Stimulated activated CD4-positive, alpha-beta T cell treated with anti-CD3 and anti-CD28 coated beads, Interleukin-1b, Interleukin-23, amount 100 ng/mL, for 4 hours (primary cell): ENCODE measurements around the gene IL4R.

Experiments used
- DNase-seq, 2 donors: peaks; one replicate each; pipeline ENCODE4 v3.0.0-alpha.2; 2020; ENCODE audit warnings: low read depth in 2 of 2

IL4R gene

GRCh38 chr16:27359051-27359450 lies 45.3 kb downstream of the IL4R start:
- no peak for DNase-seq

GRCh38 chr16:27359615-27360014 lies 45.8 kb downstream of the IL4R start:
- no peak for DNase-seq

GRCh38 chr16:27361987-27362386 lies 48.2 kb downstream of the IL4R start:
- DNase-seq: no peak

- no peak for DNase-seq
Observed at GRCh38 chr16:27362570-27363245, 48.9 kb downstream of the IL4R start.

- DNase-seq: no peak
Observed at GRCh38 chr16:27363246-27363632, 49.5 kb downstream of the IL4R start.

GRCh38 chr16:27363797-27364196 lies 50.0 kb downstream of the IL4R start:
- DNase-seq: no peak

GRCh38 chr16:27364493-27365141 lies 50.8 kb downstream of the IL4R start:
- no peak for DNase-seq

- DNase-seq: peak in 1 of 2 donors; percentile 25
Observed at GRCh38 chr16:27365142-27366089, 51.6 kb downstream of the IL4R start.

GRCh38 chr16:27366687-27367460 lies 53.1 kb downstream of the IL4R start:
- peak in 1 of 2 donors; percentile 43 for DNase-seq

- DNase-seq: peak; percentile 80 to 85
Observed at GRCh38 chr16:27367461-27368357, 53.9 kb downstream of the IL4R start.

- DNase-seq: no peak
Observed at GRCh38 chr16:27368358-27368722, 54.6 kb downstream of the IL4R start.

GRCh38 chr16:27369806-27370205 lies 56.0 kb downstream of the IL4R start:
- DNase-seq: no peak

- no peak for DNase-seq
Observed at GRCh38 chr16:27370318-27370717, 56.5 kb downstream of the IL4R start.

GRCh38 chr16:27373312-27373711 lies 59.5 kb downstream of the IL4R start:
- DNase-seq: no peak

GRCh38 chr16:27374221-27374803 lies 60.5 kb downstream of the IL4R start:
- no peak for DNase-seq

- DNase-seq: peak in 1 of 2 donors; percentile 38
Observed at GRCh38 chr16:27374804-27375425, 61.1 kb downstream of the IL4R start.

- DNase-seq: no peak
Observed at GRCh38 chr16:27377666-27378485, 64.1 kb downstream of the IL4R start.

- DNase-seq: no peak
Observed at GRCh38 chr16:27378871-27379481, 65.2 kb downstream of the IL4R start.

GRCh38 chr16:27379919-27380318 lies 66.1 kb downstream of the IL4R start:
- no peak for DNase-seq
